DMS79 treated with DMSO at 0.1 percent for 48 hours (cell line): ENCODE data around the gene LSM14B.

Experiments used
- DNase-seq: peaks from one replicate; lab custom pipeline; 2025; lab: John Stamatoyannopoulos, UW

LSM14B gene

DNA sequence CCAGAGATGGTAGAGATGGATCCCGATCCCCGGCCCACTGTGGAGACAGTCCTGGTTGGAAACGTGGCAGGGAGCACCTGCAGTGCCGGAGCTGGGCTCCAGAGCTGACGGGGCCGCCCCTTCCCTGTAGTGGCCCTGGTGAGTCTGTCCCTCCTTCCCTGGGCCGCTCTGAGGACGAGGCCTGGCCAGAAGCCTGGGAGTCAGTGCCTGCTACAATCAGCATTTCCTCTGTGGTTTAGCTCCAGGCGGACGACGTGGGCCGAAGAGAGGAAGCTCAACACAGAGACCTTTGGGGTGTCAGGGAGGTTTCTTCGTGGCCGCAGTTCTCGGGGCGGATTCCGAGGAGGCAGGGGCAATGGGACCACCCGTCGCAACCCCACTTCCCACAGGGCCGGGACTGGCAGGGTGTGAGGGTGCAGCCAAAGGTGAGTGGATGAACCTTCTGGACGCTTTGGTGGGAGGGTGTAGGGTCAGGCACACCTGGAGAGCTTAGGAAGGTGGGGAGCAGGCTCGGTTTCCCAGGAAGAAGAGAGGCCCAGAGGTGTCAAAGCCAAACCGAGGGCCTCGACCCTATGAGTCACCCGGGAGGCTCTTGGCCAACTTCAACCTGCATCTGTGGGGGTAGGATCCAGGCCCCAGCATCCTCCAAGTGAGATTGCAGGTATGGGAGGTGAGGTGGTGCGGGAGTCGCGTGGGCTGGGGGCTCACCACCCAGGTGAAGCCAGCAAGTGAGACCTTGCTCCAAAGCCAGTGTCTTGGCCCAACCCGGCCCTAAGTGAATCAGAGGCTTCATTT lies 11.0 kb downstream of the LSM14B start:
- DNase-seq = no peak

DNA sequence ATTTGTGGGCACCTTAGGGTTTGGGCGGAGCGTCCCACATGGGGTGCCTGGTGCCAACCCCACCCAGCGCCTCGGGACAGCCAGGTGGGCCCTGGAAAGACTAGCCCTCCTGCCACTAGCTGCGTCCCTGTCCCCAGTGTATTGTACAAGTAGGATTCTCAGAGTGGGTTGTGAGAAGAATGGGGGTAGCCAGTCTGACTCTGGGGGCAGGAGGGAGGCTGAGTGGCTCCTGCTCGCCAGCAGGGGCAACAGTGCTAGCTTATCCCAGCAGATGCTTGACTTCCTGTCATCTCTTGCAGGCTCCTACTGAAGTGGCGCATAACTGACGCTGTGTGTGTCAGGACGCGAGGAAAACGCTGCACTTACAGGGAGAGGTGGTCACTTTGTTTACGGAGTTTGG lies 11.6 kb downstream of the LSM14B start:
- no peak for DNase-seq

DNA sequence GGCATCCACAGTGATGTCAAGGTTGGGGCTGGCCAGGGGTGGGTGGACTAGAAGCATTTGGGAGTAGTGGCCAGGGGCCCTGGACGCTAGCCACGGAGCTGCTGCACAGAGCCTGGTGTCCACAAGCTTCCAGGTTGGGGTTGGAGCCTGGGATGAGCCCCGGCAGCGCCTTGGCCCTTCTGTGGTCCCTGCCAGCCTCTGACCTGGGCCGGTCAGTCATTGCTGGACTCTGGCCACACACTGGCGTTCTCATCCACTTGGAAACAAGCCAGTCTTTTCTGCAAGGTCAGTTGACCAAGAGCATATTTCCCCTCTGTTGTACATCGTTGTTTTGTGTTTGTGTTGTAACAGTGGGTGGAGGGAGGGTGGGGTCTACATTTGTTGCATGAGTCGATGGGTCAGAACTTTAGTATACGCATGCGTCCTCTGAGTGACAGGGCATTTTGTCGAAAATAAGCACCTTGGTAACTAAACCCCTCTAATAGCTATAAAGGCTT lies 12.5 kb downstream of the LSM14B start:
- no peak for DNase-seq

DNA sequence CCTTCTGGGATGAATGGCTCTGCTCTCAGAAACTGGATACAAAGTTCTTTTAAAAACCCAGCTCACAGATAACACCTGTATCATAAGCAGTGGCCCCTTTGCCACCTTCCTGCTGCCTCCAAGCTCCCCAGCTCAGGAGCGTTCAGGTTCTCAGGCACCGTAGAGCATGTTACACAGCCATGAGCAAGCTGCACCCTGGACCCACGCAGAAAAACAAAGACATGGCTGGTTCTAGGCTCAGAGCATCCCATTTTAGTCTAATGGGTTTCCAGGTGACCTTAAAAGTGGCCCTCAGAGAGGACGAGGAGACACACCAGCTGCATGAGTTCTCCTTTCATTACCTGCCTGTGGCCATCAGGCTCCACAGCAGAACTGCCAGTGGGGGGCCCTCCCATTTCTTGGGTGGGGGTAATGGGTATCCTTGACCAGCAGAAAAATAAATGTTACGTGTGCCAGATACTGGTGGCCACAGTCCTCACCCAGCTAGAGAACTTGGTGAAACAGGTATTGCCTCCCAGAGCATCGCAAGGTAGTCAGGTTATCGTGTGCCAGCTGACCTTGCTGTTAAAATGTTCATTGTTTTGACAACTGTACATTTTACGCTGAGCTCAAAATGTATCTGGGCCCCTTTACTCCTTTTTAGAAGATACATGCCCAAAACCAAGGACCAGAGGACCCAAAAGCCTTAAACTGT lies 13.4 kb downstream of the LSM14B start:
- DNase-seq = no peak

DNA sequence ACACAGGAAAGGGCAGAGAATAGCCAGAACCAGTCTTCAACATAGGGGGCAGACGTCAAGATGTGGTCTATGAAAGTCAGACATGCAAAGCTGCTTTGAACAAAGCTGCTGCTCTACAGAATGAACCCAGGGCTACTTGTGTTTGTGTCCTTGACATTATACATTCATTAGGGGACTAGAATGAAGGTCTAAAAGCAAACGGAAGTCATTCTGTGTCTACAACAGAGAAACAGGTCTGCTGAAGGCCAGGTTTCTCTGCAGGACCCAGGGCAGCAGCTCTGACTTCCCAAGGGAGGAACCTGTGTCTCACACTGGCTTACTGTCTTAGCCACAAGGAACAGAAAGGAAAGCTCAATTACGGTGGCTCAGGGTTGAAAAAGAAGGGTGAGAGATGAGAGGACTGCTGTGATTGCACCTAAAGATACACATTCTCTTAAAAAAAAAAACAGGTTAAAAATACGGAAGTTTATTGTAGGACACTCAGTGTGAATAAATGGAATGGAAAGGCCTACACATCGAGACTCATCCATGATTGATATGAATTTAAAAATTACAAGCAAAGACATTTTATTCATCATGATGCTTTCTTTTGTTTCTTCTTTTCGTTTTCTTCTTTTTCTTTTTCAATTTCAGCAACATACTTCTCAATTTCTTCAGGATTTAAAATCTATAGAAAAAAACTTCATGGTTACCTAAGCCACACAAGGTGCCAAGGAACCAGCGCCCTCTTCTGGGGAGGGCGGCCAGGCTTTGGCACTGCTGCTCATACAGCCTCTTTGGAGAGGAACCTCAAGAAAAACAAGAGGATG lies 14.2 kb downstream of the LSM14B start:
- peak; percentile 44 for DNase-seq

DNA sequence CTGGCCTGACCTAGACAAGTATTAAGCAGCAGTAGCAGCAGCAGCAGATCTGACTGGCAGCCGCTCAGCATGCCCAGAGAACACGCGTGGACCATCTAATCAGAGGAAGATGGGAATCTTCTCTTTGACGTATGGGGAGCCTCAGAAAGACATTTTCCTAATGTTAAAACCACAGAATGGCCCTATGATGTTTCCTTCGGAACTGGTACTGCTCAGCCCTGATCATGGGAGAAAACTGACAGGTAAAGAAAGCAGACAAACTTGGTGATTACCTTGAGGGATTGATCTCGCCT lies 14.8 kb downstream of the LSM14B start:
- no peak for DNase-seq

DNA sequence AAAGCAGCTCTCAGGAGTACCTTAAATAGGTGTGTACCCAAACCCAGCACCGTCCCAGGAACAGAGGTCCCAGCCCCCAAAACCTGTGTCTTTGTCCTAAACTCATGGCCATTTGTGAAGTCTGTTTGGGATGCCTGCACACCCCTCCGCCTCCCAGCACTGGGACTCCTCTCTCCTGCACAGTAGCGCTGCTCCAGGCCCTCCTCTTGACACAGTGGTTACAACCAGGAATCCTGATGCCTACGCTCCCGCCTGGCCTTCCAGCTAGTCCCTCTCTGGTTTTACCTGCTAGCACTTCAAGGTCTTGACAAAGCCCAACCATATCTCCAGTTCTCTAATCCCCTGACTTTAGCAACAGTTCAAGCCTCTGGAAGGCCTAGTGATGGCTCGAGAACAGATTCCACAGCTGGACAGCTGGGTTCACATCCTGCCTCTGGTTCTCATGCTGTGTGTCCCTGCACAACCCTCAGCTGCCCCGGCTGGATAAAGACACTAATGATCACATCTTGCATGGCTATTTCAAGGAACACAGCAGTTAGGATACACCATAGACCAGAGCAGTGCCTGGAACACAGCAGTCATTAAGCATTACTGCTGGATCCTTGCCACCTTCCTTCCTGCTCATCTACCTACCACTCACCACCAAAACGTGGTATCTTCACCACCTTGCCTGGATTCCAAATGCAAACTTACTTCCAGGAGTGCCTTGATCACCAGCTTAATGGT lies 15.4 kb downstream of the LSM14B start:
- no peak for DNase-seq

DNA sequence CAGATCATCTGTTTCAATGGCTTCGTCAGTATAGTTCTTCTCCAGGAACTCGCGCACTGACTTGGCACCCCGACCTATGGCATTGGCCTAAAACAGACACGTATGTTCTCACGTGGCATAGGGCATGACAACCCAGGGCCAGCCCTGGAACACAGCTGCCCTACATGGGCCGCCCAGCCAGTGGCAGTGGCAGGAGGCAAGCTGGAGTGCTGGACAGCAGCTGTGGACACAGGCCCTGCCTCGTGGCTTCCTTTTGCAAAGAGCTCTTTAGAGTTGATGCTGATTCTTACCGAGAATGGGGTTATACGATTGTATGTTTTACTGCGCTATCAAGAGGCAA lies 15.9 kb downstream of the LSM14B start:
- DNase-seq = no peak

DNA sequence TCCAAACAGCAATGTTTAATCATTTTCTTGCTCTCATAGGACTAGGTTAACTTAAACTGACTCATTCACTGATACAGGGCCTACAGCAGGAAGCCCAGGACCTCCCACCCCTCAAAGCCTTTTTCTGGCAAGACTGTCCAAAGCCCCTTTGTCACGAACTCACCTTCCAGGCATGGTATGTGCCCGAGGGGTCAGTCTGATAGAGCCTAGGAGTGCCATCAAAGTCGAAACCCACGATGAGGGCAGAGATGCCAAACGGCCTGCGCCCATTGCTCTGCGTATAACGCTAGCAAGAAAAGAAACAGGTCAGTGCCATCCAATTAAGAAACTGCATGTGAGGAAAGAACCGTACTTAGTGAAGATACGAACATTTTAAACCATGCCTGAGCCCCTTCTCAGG lies 16.6 kb downstream of the LSM14B start:
- DNase-seq = no peak

DNA sequence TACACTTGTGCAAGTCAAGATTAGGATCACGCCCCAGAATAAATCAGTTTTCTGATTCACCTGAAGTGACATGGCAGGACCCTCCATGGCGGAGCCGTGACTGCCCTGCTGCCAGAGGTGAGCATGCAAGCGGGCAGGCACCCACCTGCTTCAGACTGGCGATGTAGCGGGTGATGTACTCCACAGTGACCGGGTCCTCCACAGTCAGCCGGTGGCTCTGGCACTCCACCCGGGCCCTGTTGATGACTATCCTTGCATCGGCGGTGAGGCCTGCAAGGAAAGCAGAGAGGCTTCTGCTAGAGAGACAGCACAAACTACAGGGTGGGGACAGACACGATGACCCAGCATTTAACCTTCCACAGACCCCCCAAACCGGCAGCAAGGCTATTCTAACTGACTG lies 17.4 kb downstream of the LSM14B start:
- DNase-seq = no peak

DNA sequence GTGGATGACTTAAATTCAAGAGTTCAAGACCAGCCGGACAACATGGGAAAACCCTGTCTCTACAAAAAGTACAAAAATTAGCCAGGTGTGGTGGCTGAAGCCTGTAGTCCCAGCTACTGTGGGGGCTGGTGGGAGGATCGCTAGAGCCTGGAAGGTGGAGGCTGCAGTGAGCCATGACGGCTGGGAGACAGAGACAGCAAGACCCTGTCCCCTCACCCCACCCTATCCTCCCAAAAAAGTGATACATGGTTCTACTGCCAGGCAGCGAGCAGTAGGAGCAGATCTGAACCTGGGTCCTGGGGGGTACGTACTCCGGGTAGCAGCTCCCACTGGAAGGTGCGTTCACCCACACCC lies 18.7 kb downstream of the LSM14B start:
- no peak for DNase-seq

DNA sequence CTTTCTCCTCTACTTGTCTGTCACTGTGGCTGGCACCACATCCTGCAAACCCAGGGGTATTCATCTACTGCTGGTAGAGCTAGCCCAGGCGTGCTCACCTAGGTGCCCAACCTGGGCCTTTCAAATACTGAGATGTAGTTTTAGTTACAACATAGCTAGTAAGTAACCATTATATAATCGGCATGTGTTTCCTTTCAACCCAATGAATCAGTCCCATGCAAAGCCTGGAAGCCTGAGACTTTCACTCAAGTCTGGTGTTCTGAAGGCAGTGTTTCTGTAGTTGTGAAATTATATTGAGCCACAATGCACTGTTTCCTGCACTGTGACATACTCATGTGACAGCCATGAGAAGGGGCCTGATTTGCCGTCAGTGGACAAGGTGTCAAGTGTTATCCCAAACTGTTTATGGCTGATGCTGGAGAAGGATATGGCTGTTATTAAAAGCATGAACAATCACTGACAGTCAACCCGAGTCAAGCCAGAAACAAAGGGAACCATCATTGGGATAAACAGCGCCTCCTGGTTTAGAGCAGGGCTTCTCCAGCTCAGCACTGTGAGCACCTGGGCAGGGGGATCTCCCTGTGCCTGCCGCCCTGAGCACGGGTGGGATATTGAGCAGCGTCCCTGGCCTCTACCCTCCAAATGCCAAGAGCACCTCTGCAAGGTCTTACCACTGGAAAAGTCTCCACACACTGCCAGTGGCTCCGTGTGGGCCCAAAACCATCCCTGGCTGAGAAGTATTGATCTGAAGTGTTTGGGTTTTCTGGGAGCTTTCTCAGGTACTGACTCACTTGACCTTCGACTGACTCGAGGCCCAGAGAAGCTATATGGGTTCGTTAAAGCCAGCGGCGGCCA lies 19.3 kb downstream of the LSM14B start:
- DNase-seq = peak; percentile 14

DNA sequence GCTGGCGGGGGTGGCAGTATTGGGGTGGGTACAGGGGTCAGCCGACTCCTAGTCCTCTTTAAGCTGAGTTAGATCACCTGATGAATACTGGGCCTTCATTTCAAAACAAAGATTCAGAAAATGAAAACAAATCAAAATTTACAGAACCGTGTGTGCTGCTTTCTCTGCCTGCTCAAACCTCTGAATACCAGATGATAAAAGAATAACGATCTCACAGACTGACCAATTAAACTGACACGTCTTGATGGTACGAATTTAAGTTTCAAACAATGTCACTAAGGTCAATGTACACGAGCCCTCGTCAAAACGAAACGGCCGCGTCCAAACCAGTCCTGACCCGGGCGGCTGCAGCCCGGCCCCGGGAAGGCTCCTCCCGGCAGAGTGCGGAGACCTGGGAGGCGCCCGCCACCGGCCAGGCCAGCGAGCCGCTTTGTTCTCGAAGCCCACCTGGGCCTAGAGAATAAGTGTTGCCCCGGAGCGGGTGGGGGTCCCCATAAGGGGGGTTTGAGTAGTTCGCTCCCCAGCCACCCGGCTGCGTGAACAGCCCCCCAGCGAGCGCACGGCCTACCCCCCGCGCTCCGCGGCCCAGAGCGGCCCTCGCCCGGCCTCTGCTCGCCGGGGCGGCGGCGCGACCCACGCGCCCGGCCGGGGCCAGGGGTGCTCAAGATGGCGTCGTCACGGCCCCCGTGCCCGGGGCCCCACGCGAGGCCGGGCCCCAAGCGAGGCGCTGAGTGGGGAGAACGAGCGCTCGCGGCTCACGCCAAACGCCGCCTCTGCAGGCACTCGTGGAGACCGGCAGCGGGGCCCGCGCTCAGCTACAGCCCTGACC lies 20.2 kb downstream of the LSM14B start:
- no peak for DNase-seq

DNA sequence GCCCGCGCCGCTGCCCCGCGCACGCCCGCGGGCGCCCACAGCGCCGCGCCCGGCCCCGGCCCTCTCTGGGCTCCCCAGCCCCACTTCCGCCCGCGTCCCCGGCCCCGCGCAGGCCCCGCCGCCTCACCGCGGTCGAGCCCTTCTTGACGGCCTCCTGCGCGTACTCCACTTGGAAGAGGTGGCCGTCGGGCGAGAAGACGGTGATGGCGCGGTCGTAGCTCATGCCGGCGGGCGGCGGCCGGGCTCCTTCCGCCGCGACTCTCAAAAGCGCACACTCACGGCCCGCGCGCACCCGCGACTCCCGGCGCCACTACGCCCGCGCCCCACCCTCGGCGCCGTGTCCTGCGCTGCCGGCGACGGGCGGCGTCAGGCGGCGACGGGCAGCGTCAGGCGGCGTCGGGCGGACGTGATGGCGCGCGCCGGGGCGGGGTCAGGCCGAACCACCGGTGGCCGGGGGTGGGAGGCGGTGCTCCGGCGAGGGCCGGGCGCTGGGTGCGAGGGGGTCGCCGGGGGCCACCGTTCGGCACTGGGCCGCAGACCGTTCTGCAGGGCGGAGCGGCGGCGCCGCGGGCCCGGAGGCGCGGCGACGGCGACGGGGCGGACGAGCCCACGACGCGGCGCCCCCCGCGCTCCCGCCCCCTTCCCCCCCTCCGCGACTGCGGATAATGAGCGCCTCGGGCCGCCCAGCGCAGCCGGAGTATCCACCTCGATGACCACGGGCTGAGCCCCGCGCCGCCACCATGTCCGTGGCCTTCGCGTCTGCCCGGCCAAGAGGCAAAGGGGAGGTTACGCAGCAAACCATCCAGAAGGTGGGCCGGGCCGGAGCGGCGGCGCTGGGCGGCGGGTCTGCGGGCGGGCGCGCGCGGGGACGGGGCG lies 21.0 kb downstream of the LSM14B start, which contains the start of the genes PSMA7 and SS18L1:
TSS of gene PSMA7 (minus strand) at position 314 of the 876 bp plus-strand sequence. CDS start at position 223, 91 bp downstream.
TSS of gene SS18L1 (plus strand) at position 689 of the 876 bp plus-strand sequence. CDS start at position 741, 52 bp downstream.
- peak; percentile 79 for DNase-seq

DNA sequence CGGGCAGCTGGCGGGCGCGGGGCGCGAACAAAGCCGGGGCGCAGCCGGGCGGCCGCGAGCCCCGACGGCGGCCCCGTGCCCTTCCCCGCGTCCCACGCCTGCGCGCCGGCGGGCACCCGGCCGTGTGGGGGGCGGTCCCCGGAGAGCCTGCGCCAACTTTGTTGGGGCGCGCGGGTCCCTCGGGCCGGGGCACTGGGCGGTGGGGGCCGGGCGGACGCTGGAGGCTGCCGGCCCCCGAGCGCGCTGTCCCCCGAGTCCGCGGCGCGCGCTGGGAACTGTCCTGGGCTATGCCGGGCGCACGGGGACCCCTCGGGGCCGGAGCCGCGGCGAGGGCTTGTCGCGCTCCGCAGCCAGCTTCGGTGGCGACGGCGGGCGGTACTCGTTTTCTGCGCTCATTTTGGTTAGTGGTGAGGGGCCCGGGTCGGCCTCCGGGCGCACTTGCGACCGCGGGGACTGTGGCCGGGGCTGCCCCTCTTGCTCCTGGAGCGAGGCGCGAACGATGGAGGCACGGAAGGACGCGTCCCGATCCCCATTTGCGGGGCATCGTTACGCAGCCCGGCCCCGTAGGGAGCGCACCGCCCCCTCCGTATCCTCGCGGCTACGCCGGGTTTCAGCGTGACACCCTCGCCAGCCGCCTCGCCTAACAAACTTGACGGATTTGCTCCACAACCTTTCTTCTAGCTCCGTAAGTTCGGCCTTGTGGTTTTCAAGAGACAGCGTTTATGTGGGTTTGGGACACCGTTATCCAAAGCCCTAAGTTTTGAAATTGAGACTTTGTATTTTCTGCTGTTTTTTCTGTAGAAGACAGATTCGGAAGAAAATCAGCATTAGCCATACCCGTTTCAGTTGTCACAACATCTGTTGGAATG lies 21.9 kb downstream of the LSM14B start:
- DNase-seq = peak; percentile 18

DNA sequence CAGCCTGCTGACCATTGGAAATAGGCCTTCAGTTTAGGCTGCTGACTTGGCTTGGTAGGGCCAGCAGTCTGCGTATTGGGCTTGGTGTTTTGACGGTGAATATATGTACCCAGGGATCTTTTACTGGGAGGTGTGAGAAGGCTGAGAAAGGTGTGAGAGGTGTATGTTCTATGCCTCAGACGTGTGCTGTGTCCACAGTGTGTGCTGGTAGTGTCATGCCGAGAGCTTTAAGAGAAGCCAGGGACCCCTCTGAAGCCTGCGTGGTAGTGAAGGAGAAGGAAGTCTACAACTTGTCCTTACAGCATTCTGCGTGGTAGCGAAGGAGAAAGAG lies 23.4 kb downstream of the LSM14B start:
- DNase-seq = no peak

DNA sequence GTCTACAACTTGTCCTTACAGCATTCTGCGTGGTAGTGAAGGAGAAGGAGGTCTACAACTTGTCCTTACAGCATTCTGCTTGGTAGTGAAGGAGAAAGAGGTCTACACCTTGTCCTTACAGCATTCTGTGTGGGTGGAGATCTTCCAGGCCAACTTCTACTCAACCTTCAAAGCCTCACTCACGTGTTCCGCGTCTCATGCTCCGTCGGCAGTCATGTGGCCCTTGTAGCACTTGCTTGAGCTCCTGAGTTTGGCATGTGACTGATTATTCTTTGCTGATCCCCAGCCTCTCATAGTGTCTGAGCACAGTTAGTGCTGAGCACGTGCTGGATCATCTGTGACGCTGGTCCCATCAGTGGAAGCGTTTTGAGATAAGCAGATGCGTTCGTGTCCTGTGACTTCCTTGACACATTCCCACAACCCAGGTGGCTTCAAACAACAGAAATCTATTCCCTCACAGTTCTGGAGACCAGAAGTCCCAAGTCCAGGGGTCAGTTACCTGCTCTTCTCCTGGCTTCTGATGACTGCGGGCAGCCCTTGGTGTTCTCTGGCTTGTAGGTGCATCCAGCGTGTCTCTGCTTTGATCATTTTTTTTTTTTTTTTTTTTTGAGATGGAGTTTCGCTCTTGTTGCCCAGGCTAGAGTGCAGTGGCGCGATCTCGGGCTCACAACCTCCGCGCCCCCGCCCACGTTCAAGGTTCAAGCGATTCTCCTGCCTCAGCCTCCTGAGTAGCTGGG lies 23.9 kb downstream of the LSM14B start:
- DNase-seq = no peak

DNA sequence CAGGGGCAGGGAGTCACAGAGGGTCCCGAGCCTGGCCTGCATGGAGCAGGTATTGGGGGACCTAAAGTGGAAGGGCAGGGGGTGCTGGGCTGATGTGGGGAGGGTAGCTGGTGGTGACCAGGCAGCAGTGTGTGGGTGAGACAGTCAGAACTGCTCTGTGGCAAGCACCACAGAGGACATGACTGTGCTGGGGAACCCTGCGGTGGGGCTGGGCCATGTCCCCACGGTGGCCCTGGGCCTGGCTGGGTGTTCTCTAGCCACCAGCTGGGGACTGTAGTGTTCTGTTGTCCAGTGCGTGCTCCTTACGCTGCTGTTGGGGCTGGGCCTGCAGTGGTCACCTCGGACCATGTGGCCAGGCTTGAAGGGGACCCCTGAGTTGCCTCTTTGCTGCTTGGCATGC lies 24.9 kb downstream of the LSM14B start:
- DNase-seq = no peak
